Right forelimb (tissue), 1 donor: ENCODE measurements around the gene MYBL2.
"Not testable (repeated sequence)": the region's sequence is repeated elsewhere in the genome, so short reads cannot be mapped to it uniquely, and the experiment has no call there.

Experiments used
- DNase-seq: peaks from one replicate; pipeline ENCODE4 v3.0.0-alpha.2; 2018

MYBL2 gene

GRCh38 chr20:43752561-43753301 lies 85.8 kb downstream of the MYBL2 start:
- no peak for DNase-seq

DNA sequence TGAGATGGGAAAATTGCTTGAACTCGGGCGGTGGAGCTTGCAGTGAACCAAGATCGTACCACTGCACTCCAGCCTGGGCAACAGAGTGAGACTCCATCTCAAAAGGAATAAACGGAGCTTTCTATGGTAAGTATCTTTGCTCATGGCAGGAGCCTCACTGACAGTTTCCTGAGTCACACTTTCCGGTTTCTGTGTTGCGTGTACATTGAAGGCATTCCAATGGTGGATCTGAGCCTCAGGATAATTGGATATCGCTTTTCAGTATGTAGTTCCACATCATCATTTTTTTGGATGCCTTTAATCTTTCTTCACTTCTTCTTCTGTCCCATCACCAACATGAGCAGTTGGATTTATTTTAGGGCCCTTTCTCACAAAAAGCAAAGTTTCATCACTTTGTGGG lies 88.5 kb downstream of the MYBL2 start:
- no peak for DNase-seq

DNA sequence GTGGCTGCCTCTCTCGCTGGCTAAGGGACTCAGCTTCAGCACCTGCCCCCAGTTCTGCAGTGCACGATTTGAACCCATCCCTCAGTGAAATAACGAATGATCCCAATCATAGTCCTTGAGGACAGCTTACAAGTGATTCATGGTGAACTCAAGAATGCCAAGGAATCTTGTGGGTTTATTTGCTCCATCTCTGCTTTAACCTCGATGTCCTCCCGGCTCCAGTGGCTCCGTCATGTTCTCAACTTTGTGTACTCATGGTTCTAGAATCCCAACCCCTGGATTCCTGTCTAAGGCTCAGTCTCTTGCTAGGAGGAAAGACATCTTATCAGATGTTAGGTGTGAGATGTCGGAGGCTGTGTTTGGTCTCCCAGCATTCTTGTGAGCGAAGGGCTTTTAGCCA lies 88.9 kb downstream of the MYBL2 start:
- DNase-seq = no peak

- DNase-seq = not testable (repeated sequence)
These were observed 91.0 kb downstream of the MYBL2 start for GRCh38 chr20:43757888-43758287.

DNA sequence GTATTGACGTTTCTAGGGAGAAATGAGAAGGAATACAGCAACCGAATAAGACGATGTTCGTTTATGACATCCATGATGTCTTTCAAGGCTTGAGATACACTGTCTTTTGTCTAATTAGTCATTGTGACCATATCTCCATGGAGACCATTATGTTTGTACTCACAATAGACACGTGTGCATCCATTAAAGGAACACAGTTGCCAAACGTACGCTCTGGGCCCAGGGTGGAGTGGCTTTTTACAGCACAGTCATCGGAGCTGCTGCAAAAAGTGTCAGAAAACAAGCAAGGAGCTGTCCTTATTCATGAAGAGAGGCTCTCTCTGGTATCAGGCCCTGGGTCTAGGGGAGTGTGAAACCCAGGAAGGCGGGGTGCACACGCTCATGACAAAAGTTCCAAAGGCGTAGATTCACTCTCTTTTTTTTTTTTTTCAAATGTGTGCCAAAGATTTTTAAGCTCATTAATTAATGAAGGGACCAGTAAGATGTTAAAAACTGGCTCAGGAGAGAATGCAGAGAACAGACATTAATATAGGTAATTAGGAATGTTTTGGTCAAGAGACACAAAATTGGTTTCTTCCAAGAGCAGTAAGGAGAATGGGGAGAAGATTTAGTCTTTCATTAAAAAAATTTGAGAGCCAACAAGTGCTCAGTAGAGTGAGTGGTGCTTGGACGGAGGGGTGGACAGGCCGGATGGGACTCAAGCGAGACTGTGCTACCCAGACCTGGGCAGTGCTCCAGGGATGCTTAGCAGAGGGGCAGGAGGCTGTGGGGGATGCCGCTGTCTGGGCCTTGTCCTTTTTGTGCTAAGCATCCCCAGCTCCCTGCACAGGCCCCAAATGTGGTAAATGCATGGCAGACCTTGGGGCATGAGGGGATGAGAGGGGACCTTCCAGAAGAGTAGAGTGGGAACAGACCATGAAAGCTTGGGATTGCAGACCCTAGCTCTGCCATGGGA lies 94.7 kb downstream of the MYBL2 start:
- DNase-seq = no peak

DNA sequence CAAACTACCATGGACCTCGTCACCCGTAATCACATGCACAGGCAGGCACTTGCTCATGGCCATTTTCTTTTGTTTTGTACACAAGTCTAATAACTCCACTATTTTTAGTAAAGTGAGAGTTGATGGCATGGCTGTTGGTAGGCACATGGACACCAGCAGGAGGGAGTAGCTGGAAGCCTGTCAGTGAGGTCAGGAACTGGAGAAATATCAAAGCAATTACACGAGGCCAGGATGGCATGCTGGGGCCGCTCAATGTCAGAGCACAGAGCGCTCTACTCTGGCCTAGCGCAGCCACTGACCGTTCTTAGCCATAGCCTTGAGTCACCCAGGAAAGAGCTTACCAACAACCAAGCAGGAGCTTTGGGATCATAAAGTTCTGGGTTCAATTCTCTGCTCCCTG lies 96.0 kb downstream of the MYBL2 start:
- no peak for DNase-seq

DNA sequence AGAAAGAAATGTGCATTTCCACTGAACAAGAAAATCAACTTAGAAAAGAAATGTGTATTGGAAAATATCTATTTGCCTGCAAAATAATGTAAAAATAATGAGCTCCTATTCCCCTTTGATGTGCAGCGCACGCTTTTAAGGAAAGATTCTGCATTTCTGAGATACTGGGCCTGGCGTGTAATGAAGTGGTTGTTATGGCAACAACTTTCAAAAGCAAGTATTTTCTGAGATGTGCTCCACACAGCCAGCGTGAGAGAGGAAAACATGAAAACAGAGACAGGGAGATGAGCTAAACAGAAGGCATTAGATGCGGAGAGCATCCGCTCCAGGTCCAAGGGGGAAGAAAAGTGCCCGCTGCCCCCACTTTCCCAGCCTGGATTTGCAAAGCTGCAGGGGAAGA lies 99.0 kb downstream of the MYBL2 start:
- no peak for DNase-seq
